Right ventricle myocardium superior (tissue), 1 donor: ENCODE measurements around the gene KCNA3. TPM values are rescaled to one million over a fixed set of nuclear protein-coding genes. Genes with fewer than 3 reads are reported as not detected.
"Not testable (repeated sequence)": the region's sequence is repeated elsewhere in the genome, so short reads cannot be mapped to it uniquely, and the experiment has no call there.

ENCODE experiments used
- ATAC-seq: fragments of 200-7000 bp; cut with Tn5 transposase; one replicate; pipeline ENCODE4 v1.9.1; 2020; ENCODE audit warnings: mild to moderate bottlenecking; ENCODE audit not compliant: poor library complexity
- DNase-seq: peaks from one replicate; pipeline ENCODE4 v3.0.0-alpha.2; 2020
- intact Hi-C: fragments of 100-400 bp; cut with DNase I; formaldehyde crosslinking; loops from one replicate; pipeline ENCODE4 v1.11.2; 2022
- total RNA-seq: library from RNA; stranded (reverse); fragmentation: NEBNext Ultra II Directional; extraction: Animal tissue kit (Norgen Biotek cat#: 25700); gene quantifications from one replicate; pipeline ENCODE4 v1.2.1, GENCODE V29; 2021
- donor health status: DM: no; HTN: yes; CAD: no; lungs with severe emphysema.

KCNA3 gene
- total RNA-seq, 1 donor from 2014 or later = 0.24 TPM

GRCh38 chr1:110684491-110684890, 9.8 kb upstream of the KCNA3 start:
- DNase-seq (no peak), ATAC-seq (no peak)
- intact Hi-C loops = no loop called here

- intact Hi-C loops = no loop called here
- DNase-seq (no peak), ATAC-seq (no peak)
Measured at GRCh38 chr1:110682898-110683297, 8.2 kb upstream of the KCNA3 start.

GRCh38 chr1:110680036-110680735, 5.4 kb upstream of the KCNA3 start:
- ATAC-seq = no peak
- no peak for DNase-seq
- intact Hi-C loops = no loop called here

GRCh38 chr1:110677526-110677925, 2.8 kb upstream of the KCNA3 start:
- intact Hi-C loops = no loop called here
- DNase-seq (no peak), ATAC-seq (no peak)

- intact Hi-C loops = no loop called here
- no peak for ATAC-seq
Measured at GRCh38 chr1:110676970-110677369, 2.2 kb upstream of the KCNA3 start.

GRCh38 chr1:110675060-110675791, 486 bp upstream of the KCNA3 start:
- ATAC-seq (peak; percentile 52), DNase-seq (no peak)
- intact Hi-C loops = no loop called here

More at GRCh38 chr1:110676970-110677369, 2.2 kb upstream of the KCNA3 start:
- no peak for DNase-seq

- no peak for DNase-seq
- no peak for ATAC-seq
- intact Hi-C loops = no loop called here
Measured at GRCh38 chr1:110673805-110674336, 869 bp downstream of the KCNA3 start.

GRCh38 chr1:110673197-110673701, 1.5 kb downstream of the KCNA3 start:
- intact Hi-C loops = no loop called here
- ATAC-seq (no peak), DNase-seq (no peak)

GRCh38 chr1:110672753-110673108, 2.0 kb downstream of the KCNA3 start:
- ATAC-seq = no peak
- no peak for DNase-seq
- intact Hi-C loops = no loop called here

GRCh38 chr1:110672001-110672752, 2.6 kb downstream of the KCNA3 start:
- DNase-seq (no peak), ATAC-seq (no peak)
- intact Hi-C loops = no loop called here

GRCh38 chr1:110671361-110671760, 3.4 kb downstream of the KCNA3 start:
- intact Hi-C loops = no loop called here
- no peak for ATAC-seq
- no peak for DNase-seq

- DNase-seq (no peak), ATAC-seq (no peak)
- intact Hi-C loops = no loop called here
Measured at GRCh38 chr1:110668549-110668948, 6.2 kb downstream of the KCNA3 start.

GRCh38 chr1:110667776-110668175, 7.0 kb downstream of the KCNA3 start:
- DNase-seq = no peak
- intact Hi-C loops = no loop called here
- no peak for ATAC-seq

- no peak for ATAC-seq
- intact Hi-C loops = no loop called here
- DNase-seq = no peak
Measured at GRCh38 chr1:110663241-110663640, 11.5 kb downstream of the KCNA3 start.

GRCh38 chr1:110659559-110659958, 15.2 kb downstream of the KCNA3 start:
- DNase-seq, ATAC-seq, intact Hi-C loops: not testable (repeated sequence)

GRCh38 chr1:110657351-110657750, 17.4 kb downstream of the KCNA3 start:
- no peak for DNase-seq
- ATAC-seq = no peak
- intact Hi-C loops = no loop called here

- intact Hi-C loops = no loop called here
- DNase-seq (no peak), ATAC-seq (no peak)
Measured at GRCh38 chr1:110650609-110651008, 24.1 kb downstream of the KCNA3 start.

- DNase-seq = no peak
- intact Hi-C loops = no loop called here
- no peak for ATAC-seq
Measured at GRCh38 chr1:110648417-110648816, 26.3 kb downstream of the KCNA3 start.

GRCh38 chr1:110647254-110647891, 27.4 kb downstream of the KCNA3 start:
- DNase-seq (no peak), ATAC-seq (peak; percentile 80)
- intact Hi-C loops = no loop called here
